HG03159 (cell line): ENCODE data around the gene USP30.
A peak's percentile ranks its signal among the peaks of the same experiment; 100 is the strongest.

Experiments
- ATAC-seq: cut with Tn5 transposase; IDR thresholded peaks from one replicate; pipeline ENCODE4 v1.9.1; 2021; ENCODE audit warnings: mild to moderate bottlenecking, moderate library complexity; ENCODE audit not compliant: unreplicated experiment

The USP30 gene

DNA sequence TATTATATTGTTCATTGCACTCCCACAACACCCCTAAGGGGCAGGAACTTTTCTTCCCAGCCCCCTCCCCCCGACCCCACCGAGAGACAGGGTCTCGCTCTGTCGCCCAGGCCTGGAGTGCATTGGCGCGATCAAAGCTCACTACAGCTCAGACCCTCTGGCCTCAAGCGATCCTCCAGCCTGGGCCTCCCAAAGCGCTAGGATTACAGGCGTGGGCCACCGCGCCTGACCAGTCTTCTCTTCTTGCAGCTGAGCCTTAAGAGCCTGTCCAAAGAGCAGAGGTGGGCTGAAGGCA, 44.7 kb downstream of the USP30 start:
- no peak for ATAC-seq

DNA sequence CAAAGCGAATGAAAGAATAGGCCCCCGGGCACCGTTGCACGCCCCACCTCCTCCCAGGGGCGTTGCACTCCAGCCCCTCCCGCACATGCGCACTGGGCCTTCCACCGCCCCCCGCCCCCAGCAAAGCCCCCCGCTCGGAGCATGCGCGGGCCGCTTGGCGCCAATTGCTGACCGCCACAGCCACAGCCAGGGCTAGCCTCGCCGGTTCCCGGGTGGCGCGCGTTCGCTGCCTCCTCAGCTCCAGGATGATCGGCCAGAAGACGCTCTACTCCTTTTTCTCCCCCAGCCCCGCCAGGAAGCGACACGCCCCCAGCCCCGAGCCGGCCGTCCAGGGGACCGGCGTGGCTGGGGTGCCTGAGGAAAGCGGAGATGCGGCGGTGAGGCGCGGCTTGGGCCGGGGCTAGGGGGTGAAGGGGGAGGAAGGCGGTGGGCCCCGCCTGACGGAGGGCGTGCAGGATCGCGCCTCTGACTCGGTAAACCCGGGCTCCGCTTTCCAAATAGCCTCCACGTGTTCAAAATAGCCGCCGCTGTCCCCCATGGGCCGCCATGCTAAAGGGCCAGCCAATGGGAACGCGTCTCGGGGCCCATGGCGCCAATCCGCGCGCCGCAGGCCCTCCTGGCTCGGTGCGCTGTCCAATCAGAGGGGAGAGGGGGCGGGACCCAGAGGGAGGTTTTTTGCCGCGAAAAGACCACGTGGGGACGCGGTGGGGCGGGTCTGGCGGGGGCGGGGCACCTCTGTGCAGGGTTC, 45.2 kb downstream of the USP30 start, which contains the start of gene UNG:
TSS of gene UNG (plus strand) at position 163 of the 748 bp plus-strand sequence. CDS start at position 246, 83 bp downstream.
- peak; percentile 91 for ATAC-seq

DNA sequence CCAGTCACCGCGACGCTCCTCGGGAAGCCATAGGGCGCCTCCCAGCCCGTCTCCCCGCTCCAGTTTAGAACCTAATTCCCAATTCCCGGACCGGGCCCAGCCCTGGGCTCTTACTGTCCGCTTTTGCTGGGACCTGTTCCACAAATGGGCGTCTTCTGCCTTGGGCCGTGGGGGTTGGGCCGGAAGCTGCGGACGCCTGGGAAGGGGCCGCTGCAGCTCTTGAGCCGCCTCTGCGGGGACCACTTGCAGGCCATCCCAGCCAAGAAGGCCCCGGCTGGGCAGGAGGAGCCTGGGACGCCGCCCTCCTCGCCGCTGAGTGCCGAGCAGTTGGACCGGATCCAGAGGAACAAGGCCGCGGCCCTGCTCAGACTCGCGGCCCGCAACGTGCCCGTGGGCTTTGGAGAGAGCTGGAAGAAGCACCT, 45.8 kb downstream of the USP30 start:
- ATAC-seq, result peak; percentile 16

DNA sequence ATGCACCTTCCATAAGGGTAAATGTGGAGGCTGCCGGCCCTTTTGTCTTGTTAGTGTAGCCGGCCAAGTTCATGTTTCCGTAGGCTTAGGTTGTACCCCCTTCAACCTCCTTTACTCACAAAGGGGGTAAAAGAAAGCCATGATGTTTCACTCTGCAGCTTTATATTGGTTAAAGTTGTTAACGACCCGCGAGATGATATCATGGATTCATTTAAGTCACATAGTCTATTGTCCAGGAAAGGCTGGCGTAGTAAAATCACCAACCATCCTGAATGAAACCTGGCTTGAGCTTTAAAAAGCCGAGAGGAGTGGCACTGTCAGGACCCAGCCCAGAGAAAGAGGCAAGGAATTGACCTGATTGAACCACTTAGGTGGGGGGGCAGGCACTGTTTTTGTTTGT, 46.3 kb downstream of the USP30 start:
- no peak for ATAC-seq

DNA sequence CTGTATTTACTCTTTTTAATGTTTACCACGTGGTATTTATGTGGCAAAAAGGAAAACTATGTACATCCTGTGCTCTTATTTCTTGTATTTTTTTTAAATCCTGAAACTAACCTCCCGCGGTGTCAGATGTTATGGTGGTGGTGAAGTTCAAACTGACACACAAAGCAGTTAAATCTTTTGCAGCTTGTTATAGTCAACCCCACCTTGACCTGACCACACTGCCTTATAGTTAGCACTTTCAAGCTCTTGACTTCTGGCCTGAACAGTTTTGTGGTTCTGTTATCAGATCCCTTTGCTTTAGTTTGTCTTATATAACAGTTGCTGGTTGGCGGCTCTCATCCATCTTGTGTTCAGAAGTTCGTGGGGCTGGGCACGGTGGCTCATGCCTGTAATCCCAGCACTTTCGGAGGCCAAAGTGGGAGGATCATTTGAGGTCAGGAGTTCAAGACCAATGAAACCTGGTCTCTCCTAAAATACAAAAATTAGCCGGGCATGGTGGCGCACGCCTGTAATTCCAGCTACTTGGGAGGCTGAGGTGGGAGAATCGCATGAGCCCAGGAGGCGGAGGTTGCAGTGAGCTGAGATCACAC, 47.1 kb downstream of the USP30 start:
- ATAC-seq, result no peak

DNA sequence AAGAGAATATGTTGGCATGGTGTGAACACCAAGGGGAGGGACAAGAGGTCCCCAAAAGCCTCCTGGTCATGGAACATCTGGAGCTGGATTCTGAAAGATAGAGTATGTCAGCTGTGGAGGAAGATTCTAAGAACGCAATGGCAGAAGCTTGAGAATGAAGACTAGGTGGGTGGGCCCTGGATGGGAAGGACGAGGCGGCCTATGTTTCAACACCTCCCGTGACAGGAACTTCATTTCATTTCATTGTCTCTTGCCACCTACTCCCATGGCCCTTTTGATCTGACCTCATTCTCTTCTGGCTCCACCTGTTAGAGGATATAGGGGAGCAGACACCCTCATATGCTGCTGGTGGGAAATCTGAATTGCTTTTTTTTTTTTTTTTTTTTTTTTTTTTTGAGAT, 48.4 kb downstream of the USP30 start:
- ATAC-seq, result no peak

DNA sequence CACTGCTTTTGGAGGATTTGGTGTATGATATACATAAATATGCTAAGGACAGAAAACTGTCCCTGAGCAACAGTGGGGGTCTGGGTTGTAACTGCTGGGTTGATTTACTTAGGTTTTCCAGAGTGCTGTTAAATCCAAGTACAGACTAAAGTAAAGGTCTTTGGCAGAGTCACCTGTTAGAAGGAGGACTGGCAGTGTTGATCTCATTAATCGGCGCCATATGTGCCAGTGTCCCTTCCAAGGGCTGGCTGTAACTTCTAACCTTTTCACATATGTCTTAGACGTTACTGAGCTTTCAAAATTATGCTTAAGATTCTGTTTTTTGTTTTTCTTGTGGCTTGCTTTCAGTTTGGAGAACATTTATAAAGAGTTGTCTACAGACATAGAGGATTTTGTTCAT, 50.1 kb downstream of the USP30 start:
- no peak for ATAC-seq

DNA sequence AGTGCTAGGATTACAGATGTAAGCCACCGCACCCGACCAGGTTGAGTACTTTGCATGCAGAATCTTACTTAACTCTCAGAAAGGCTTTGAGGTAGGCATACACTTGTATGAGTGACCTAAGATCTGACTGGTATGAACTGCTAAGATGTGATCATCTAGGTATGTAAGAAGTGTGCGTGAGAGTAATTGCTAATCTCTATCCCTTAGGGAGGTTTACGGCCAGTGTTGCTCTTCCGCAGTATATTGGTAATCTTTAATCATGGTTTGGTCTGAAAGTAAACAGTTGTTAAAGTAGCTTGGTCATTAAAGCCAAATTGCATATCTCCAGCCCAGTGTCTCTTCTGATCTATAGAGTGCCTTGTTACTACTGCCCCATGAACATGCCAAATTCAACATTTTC, 52.8 kb downstream of the USP30 start:
- ATAC-seq, result no peak

DNA sequence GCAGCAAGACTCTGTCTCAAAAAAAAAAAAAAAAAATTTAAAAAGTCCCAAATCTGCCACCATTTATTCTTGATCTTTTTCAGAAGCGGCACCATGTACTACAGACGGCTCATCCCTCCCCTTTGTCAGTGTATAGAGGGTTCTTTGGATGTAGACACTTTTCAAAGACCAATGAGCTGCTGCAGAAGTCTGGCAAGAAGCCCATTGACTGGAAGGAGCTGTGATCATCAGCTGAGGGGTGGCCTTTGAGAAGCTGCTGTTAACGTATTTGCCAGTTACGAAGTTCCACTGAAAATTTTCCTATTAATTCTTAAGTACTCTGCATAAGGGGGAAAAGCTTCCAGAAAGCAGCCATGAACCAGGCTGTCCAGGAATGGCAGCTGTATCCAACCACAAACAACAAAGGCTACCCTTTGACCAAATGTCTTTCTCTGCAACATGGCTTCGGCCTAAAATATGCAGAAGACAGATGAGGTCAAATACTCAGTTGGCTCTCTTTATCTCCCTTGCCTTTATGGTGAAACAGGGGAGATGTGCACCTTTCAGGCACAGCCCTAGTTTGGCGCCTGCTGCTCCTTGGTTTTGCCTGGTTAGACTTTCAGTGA, 57.5 kb downstream of the USP30 start:
- ATAC-seq, result no peak

DNA sequence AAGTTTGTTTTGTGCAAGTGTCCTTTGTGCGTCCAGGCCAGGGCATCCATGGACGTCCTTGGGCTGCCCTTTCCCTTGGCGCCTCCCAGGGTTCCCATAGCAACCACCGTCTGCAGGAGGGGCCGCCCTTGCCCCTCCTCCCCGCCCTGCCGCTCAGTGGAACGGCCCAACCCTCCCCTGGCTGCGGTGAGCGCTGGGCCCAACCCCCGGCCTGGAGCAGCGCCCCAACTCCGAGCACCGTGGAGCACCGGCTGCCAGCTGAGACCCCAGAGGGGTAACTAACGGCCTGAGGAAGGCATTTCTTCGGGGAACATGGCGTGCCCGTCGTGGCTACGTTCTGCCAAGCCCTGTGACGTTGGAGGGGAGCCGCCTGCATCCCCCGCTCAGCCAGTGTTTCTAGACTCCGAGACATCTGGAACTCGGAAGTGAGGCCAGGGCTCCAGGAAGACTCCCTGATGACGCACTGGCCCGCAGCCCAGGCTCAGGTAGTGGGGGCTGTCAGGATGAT, 58.7 kb downstream of the USP30 start:
- ATAC-seq, result peak; percentile 53

DNA sequence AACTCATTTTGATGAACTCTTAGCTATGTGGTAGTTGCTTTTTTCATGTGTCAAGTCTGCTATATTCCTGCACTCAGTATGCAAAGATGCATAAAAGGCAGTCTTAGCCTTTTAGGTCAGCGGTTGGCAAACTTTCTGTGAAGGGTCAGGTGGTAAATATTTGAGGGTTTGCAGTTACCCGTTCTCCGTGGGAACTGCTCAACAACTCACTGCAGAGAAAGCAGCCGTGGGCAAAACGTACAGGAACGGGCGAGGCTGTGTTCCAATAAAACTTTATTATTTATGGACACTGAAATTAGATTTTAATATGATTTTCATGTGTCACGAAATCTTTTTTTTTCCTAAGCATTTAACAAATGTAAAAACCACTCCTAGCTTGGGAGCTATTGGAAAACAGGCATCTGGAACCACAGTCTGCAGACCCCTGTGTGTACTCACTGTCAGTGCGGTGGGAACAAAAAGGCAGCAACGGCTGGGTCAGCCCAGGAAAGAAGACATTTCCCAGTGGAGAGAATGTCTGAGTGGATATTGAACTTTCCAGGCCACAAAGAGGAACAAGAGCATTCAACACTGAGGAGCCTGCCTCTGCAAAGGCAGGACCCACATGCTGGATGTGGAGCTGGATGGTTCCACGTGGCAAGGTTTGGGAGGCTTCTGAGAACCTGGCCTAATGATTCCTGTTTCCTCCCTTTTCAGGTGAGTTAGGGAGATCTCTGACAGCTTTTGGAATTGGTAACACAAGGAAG, 60.5 kb downstream of the USP30 start:
- no peak for ATAC-seq

DNA sequence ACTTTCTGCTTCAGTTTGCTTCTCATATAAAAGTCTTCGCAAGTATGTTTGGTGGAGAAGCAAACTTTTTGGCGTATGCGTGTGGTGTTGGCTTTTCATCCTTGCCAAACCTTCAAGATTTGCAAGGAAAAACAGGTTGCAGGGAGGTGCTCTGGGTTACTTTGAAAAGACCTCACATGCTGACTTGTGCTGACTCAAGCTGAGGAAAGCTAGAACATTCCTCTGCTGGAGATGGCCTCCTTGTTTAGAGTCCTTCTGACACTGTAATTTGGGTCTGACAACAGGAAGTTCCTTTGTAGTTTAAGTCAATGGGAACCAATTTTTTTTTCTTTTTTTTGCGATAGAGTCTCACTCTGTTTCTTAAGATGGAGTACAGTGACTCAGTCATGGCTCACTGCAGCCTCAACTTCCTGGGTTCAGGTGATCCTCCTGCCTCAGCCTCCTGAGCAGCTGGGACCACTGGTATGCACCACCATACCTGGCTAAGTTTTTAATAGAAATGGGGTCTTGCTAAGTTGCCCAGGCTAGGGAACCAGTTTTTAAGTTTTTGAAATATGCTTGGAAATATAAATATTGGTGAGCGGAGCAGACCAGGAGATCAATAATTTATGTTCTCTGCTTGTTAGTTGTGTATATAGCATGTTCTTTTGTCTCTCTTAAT, 61.4 kb downstream of the USP30 start:
- no peak for ATAC-seq

DNA sequence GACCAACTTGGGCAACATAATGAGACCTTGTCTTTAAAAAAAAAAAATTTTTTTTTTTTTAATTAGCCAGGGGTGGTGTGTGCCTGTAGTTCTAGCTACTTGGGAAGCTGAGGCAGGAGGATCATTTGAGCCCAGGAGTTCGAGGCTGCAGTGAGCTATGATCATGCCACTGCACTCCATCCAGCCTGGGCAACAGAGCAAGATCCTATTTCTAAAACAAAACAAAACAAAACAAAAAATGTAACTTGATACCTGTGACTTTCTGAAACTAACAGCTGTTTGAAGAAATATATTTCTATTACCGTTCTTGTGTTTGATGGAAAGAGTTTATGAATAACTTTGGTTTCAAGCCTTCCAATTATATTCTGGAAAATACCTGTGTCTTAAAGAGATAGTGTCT, 62.3 kb downstream of the USP30 start:
- no peak for ATAC-seq

DNA sequence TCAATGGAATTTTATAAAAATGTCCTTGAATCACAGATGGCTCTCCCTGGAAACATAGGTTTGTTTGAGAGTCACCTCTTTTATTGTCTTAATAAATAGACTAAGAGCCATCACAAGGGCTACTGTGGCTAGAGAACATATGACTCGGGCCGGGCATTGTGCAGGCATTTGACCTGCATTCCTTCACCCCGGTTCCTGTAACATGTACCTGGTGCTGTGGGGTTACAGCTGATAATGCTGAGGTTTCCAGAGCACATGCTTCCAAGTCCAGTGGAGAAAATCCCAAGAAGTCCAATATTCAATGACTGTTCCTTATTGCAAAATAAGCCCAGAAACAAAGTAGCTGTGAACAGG, 63.0 kb downstream of the USP30 start:
- ATAC-seq, result no peak

DNA sequence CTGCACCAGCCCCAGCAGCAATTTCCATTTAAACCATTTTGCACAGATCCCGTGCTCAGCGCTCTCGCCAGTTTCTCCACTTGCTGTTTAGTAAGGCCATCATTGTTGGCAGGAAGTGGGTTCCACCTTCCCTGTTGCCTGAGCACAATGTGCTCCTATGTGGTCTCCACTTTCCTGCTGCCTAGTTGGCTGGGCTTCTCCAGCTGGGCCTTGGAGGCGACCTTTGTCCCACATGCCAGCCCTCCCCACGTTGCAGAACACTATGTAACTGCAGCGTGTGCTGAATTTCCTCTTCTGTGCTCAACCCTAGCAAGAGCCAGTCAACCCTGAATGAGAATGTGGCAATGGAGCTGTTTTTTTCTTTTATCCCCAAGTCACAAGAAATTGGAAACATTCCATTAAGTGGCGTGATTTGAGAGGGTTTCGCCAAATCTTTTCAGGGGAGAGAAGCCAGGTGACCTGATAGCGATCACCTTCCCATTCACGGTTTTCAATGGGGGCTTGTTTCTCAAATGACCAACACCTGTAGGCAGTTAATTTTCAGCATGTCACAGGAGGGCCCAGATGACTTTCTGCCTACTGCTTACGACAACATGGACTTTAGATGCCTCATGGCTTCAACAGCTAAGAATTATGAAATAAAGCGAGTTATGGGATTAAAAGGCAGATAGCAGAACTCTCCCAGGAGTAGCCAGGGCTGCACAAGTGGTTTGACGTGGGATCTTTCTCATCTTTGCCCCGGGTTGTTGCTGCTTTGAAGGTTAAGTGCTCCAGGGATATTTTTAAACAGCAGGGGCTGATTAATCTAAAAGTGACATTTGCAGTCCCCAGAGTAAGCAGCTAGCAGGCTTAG, 63.6 kb downstream of the USP30 start, which contains the start of gene ACACB:
TSS of gene ACACB (plus strand) at position 830 of the 853 bp plus-strand sequence. CDS start 22,819 bp downstream, outside the sequence.
- no peak for ATAC-seq

DNA sequence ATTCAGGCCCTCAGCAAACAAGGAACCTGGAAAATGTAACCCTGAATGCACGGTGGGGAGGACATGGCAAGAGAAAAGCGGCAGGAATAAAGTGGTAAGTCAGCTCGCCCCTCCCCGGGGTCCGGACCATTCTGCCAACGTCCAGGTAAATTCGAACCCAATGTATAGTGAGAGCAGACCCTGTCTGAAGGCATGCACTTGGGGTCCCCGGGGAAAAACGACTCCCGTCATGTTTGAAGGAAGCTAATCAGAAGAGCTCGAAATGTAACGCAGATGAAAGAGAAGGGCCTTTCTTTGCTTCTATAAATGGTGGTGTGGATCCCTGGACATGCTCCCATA, 64.2 kb downstream of the USP30 start:
- ATAC-seq, result no peak

DNA sequence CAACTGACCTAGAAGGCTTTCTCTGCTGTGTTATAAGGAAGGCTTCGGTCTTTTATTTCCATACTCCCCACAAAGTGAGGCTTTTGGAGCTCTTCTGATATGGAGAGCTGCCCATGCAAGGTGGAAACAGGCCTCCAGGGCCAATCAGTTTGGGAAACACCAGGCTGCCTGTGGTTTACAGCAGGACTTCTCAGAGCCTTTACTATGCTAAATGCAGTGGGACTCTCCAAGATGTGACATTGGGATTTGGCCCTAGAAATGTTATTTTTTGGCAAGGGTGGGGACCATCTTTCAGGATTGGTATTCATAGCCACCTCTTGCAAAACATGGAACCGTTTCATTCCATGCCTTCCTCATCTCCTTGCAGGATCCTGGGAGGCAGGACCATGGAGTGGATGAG, 67.7 kb downstream of the USP30 start:
- no peak for ATAC-seq

DNA sequence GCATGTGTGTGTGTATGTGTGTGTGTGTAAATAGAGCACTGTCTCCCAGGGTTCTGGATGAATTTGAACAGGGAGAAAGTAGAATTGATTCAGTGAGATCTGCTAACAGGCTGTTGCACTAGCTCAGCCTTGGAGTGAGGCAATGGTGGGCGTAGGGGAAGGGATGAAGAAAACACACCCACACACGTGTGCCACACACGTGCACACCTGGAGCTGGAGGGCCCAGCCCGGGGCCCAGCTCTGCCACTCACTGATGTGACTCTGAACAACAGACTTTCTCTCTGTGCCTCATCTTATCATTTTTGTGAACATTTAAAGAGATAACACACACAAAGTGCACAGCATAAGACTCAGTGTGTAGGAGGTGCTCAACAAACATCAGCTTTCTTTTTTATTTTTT, 68.2 kb downstream of the USP30 start:
- no peak for ATAC-seq

DNA sequence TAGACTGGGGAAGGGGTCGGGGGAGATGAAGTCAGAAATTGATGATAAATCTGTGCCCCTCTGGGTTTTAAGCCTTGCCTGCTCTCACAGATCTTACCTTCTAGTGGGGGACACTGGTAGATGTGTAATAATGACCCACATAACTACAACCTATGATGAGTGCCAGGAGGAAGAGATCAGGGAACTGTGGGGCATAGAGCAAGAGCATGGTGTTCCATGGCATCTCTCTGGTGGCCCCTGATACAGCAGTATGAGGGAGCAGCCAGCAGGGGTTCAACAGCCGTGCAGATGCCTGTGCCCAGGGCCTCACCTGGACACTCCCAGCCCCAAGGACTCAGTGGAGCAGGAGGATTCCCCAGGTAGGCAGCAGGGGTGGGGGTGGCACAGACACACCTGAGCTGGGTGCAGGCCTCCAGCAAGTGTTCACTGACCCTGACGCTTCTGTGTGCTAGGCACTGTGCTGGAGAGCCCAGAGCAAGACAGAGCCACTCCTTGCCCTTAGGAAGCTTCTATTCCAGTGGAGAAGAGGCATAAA, 69.0 kb downstream of the USP30 start:
- no peak for ATAC-seq
